Glutamatergic neuron (in vitro differentiated cells): ENCODE results near the gene CFAP77. TPM values are rescaled to one million over a fixed set of nuclear protein-coding genes. Genes with fewer than 3 reads are reported as not detected.

Experiments used
- DNase-seq: peaks from one replicate; pipeline ENCODE4 v3.0.0; 2022
- H3K27ac Mint-ChIP-seq: one replicate; pipeline ENCODE4 v1.8.0; 2020; ENCODE audit warnings: mild to moderate bottlenecking, mixed read lengths, inconsistent platforms; ENCODE audit not compliant: unreplicated experiment
- H3K27me3 Mint-ChIP-seq: one replicate; pipeline ENCODE4 v1.8.0; 2020; ENCODE audit warnings: mild to moderate bottlenecking, moderate library complexity, mixed read lengths, inconsistent platforms; ENCODE audit not compliant: unreplicated experiment
- H3K36me3 Mint-ChIP-seq: one replicate; pipeline ENCODE4 v1.8.0; 2020; ENCODE audit warnings: mild to moderate bottlenecking, mixed read lengths, inconsistent platforms; ENCODE audit not compliant: unreplicated experiment
- H3K4me1 Mint-ChIP-seq: one replicate; pipeline ENCODE4 v1.8.0; 2020; ENCODE audit warnings: mild to moderate bottlenecking, low read depth, mixed read lengths, inconsistent platforms; ENCODE audit not compliant: unreplicated experiment
- H3K4me3 Mint-ChIP-seq: one replicate; pipeline ENCODE4 v1.8.0; 2020; ENCODE audit warnings: mild to moderate bottlenecking, mixed read lengths, inconsistent platforms; ENCODE audit not compliant: unreplicated experiment
- H3K9me3 Mint-ChIP-seq: one replicate; pipeline ENCODE4 v1.8.0; 2020; ENCODE audit warnings: mild to moderate bottlenecking, moderate library complexity, mixed read lengths, inconsistent platforms; ENCODE audit not compliant: unreplicated experiment
- CTCF ChIP-seq: fragments of 200-600 bp; sonication (generic); IDR thresholded peaks from one replicate; pipeline ENCODE4 v1.5.0; 2021; ENCODE audit not compliant: partially characterized antibody, unreplicated experiment
- total RNA-seq: library from RNA; stranded (reverse); fragmentation: NEBNext Ultra II Directional; extraction: Animal tissue kit (Norgen Biotek cat#: 25700); gene quantifications from one replicate; pipeline ENCODE4 v1.2.1, GENCODE V29; 2021; ENCODE audit not compliant: unreplicated experiment

Gene CFAP77
- total RNA-seq, 1 donor from 2014 or later = not detected

DNA sequence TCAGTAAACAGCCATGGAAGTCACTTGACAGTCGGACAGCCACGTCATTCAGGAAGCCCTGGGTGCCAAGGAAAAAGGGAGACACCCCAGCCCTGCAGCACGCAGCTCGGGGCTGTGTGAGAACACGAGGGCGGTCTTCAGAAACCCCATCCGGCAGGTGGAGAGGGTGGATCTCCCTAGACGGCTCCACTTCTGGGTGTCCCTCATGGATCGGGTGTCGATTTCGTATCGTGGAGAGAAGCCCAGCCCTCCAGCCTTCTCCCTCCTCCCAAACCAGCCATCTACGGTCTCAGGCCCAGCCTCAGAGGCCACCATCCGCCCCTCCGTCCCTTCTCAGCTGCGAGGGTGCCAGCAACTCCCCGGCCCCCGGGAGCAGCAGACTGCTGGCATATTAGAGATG, 106.9 kb downstream of the CFAP77 start:
- Mint-ChIP-seq H3K9me3 (no peaks in the 10 kb centered on the region), H3K4me1 (peaks cover 3% of the 10 kb centered on the region), H3K36me3 (no peaks in the 10 kb centered on the region), H3K27me3 (peaks cover 3% of the 10 kb centered on the region), H3K4me3 (no peak overlapping the region), H3K27ac (no peak overlapping the region)
- TF ChIP-seq CTCF = no peak
- DNase-seq = no peak

- no peaks in the 10 kb centered on the region for H3K36me3 Mint-ChIP-seq
- peaks cover 3% of the 10 kb centered on the region for H3K4me1 Mint-ChIP-seq
- H3K27me3 Mint-ChIP-seq = peaks cover 3% of the 10 kb centered on the region
- no peak overlapping the region for H3K4me3 Mint-ChIP-seq
- TF ChIP-seq CTCF = no peak
- no peaks in the 10 kb centered on the region for H3K9me3 Mint-ChIP-seq
- DNase-seq = no peak
- no peak overlapping the region for H3K27ac Mint-ChIP-seq
These were observed 108.0 kb downstream of the CFAP77 start for GRCh38 chr9:132517815-132518550.

DNA sequence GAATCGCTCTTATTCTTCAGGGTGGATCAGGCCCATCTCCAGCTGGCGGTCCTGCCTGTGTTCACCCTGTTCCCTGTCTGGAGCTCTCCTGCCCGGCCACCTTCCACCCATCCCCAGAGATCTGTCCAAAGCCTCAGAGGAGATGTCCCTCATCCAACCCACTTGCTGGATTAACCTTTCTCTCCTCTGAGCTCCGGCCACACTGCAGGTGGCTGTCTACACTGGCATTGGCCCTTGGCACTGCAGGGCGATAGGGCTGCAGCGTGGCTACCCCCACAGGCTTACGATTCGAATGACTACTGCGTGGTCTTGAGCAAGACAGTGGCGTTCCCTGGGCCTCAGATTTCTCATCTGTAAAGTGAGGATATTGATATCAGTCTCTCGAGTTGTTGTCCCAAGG, 108.6 kb downstream of the CFAP77 start:
- Mint-ChIP-seq H3K36me3 (no peaks in the 10 kb centered on the region), H3K4me3 (no peak overlapping the region), H3K27me3 (peaks cover 3% of the 10 kb centered on the region), H3K4me1 (peaks cover 3% of the 10 kb centered on the region), H3K9me3 (no peaks in the 10 kb centered on the region), H3K27ac (no peak overlapping the region)
- TF ChIP-seq CTCF = no peak
- no peak for DNase-seq

- Mint-ChIP-seq H3K4me3 (no peak overlapping the region), H3K27me3 (peaks cover 3% of the 10 kb centered on the region), H3K4me1 (peaks cover 3% of the 10 kb centered on the region), H3K27ac (no peak overlapping the region), H3K36me3 (no peaks in the 10 kb centered on the region), H3K9me3 (no peaks in the 10 kb centered on the region)
- TF ChIP-seq CTCF = no peak
- DNase-seq = no peak
These were observed 109.0 kb downstream of the CFAP77 start for GRCh38 chr9:132519033-132519432.

GRCh38 chr9:132520612-132521011, 110.6 kb downstream of the CFAP77 start:
- Mint-ChIP-seq H3K4me3 (no peak overlapping the region), H3K36me3 (no peaks in the 10 kb centered on the region), H3K4me1 (peaks cover 3% of the 10 kb centered on the region), H3K9me3 (peaks cover 2% of the 10 kb centered on the region), H3K27me3 (peaks cover 3% of the 10 kb centered on the region), H3K27ac (no peak overlapping the region)
- DNase-seq = no peak
- TF ChIP-seq CTCF = no peak
